K562 (cell line): ENCODE results near the gene GSTM1.

Experiments used
- CHD2 ChIP-seq: IDR thresholded peaks from 2 replicates; pipeline ENCODE4 v1.6.1; 2011; ENCODE audit warnings: low read depth, low read length
- ETV6 ChIP-seq, 3 experiments: fragments of 150-350 bp in 1 of 3; sonication (generic) in 1 of 3; formaldehyde crosslinking in 1 of 3; IDR thresholded peaks; 2 replicates each; pipeline versions ENCODE4 v1.6.1 to v1.8.0; 2014 to 2022; ENCODE audit warnings: borderline replicate concordance in 2 of 3, low read depth in 2 of 3, antibody characterized with exemption in 1 of 3, low read length in 1 of 3, mild to moderate bottlenecking in 1 of 3, missing genetic modification reagents in 1 of 3
- EZH2 ChIP-seq: IDR thresholded peaks from 2 replicates; pipeline ENCODE4 v1.6.1; 2012; ENCODE audit warnings: low read depth, mild to moderate bottlenecking, inconsistent platforms, low read length, borderline replicate concordance
- MAFK ChIP-seq: IDR thresholded peaks from 2 replicates; pipeline ENCODE4 v1.6.1; 2011; ENCODE audit warnings: low read length, improper control_type of control experiment
- RBBP5 ChIP-seq: fragments of 200-600 bp; sonication (generic); IDR thresholded peaks from 2 replicates; pipeline ENCODE4 v1.6.1; 2012; ENCODE audit warnings: borderline replicate concordance, mild to moderate bottlenecking, low read length, control low read depth, inconsistent platforms; ENCODE audit not compliant: insufficient read depth, poor library complexity, severe bottlenecking
- SRSF1 ChIP-seq: fragments of 200-400 bp; formaldehyde crosslinking; IDR thresholded peaks from 2 replicates; pipeline ENCODE4 v1.6.1; 2017; ENCODE audit warnings: mild to moderate bottlenecking, low read depth, low read length, moderate library complexity
- ZBTB11 ChIP-seq, 3 experiments: fragments of 200-800 bp in 1 of 3; fragments of 250-450 bp in 1 of 3; fragments of 450-650 bp in 1 of 3; sonication (Bioruptor Pico) in 1 of 3; sonication (Bioruptor generic) in 1 of 3; formaldehyde crosslinking in 1 of 3; IDR thresholded peaks; 2 replicates each; pipeline versions ENCODE4 v1.6.1 to v1.8.0; 2016 to 2022; ENCODE audit warnings: mild to moderate bottlenecking in 2 of 3, missing genetic modification characterization in 2 of 3, missing compliant biosample characterization in 1 of 3, moderate library complexity in 1 of 3
- TF ChIP-seq, protein P1 (sequence below): sonication (generic); formaldehyde crosslinking; IDR thresholded peaks from 2 replicates; pipeline ENCODE4 v1.8.0; 2023; ENCODE audit warnings: mild to moderate bottlenecking, missing genetic modification reagents

DNA sequence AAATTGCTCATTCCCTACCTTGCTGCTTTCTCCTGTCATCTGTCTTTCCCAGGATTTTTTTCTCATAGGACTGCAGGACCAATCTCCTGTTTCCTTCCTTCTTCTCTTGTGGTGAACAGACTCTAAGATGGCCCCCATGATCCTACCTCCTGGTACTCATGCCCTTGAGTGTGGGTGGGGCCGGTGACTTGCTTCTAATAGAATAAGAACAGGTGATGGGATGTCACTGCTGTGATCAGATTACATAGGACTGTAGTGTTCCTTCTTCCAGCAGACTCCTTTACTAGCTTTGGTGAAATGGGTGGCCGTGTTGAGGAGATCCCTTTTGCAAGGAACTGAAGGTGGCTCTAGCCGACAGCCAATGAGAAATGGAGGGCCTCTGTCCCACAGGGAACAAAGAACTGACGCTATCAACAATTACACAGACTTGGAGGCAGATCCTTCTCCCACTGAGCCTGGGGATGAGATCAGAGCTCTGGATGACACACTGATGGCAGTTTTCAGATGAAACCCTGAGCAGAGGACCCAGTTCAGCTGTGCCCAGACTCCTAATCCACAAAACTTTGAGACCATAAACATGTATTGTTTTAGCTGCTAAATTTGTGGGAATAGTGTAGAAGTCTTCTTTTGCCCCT, 45.7 kb downstream of the GSTM1 start:
- TF ChIP-seq CHD2 (no peak), ZBTB11 (CRISPR knock-in tag; IDR thresholded peaks at IDR 0.05) (no peak), ETV6 (IDR thresholded peaks at IDR 0.05; ENCODE audit: borderline replicate concordance in 1 of 2, low read depth in 2 of 2, low read length in 1 of 2) (no peak), ETV6 (CRISPR knock-in tag; IDR thresholded peaks at IDR 0.05; ENCODE audit: borderline replicate concordance) (no peak), SRSF1 (no peak), MAFK (no peak), RBBP5 (no peak), EZH2 (no peak)
- TF ChIP-seq, protein P1, sequence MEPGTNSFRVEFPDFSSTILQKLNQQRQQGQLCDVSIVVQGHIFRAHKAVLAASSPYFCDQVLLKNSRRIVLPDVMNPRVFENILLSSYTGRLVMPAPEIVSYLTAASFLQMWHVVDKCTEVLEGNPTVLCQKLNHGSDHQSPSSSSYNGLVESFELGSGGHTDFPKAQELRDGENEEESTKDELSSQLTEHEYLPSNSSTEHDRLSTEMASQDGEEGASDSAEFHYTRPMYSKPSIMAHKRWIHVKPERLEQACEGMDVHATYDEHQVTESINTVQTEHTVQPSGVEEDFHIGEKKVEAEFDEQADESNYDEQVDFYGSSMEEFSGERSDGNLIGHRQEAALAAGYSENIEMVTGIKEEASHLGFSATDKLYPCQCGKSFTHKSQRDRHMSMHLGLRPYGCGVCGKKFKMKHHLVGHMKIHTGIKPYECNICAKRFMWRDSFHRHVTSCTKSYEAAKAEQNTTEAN (CRISPR knock-in tag): no peak
